ENCODE measurements around the gene APOC4. TPM values are rescaled to one million over a fixed set of nuclear protein-coding genes. Genes with fewer than 3 reads are reported as not detected.

Gene APOC4
- total RNA-seq, 3 donors from 2014 or later (not counting 1 experiment from before 2014, with no cell fraction given), result not detected

- H3K9me3 Mint-ChIP-seq, result no peaks in the 10 kb centered on the region
- no peaks in the 10 kb centered on the region for H3K27me3 ChIP-seq (ENCODE audit: control insufficient read depth, insufficient read depth, low read length)
- peaks cover 0 to 8% of the 10 kb centered on the region in 2 donors for H3K4me1 Mint-ChIP-seq
- no peak overlapping the region for H3K4me3 ChIP-seq (ENCODE audit: low read length)
- no peak for DNase-seq
- H3K27ac ChIP-seq (ENCODE audit: low read length), result no peak overlapping the region
- no peak for TF ChIP-seq CTCF (IDR thresholded peaks at IDR 0.05)
- intact Hi-C loops (cut with micrococcal nuclease), result no loop called here
- no peak overlapping the region for H3K27ac Mint-ChIP-seq
- H3K36me3 ChIP-seq (ENCODE audit: control insufficient read depth, insufficient read depth, low read length), result peaks cover 61% of the 10 kb centered on the region
- 89% methylated on average over 13 of the region's 13 CpGs for WGBS (ENCODE audit: insufficient coverage)
- no peaks in the 10 kb centered on the region for H3K4me1 ChIP-seq (ENCODE audit: control insufficient read depth, insufficient read depth, low read length)
- H3K27me3 Mint-ChIP-seq (ENCODE audit: low read depth in 2 of 2), result no peaks in the 10 kb centered on the region
- no peaks in the 10 kb centered on the region for H3K36me3 Mint-ChIP-seq
- H3K9me3 ChIP-seq (ENCODE audit: control insufficient read depth, insufficient read depth, low read length), result no peaks in the 10 kb centered on the region
- no peak overlapping the region for H3K4me3 Mint-ChIP-seq
- ATAC-seq, result no peak
Observed at GRCh38 chr19:44972802-44973201, 30.8 kb downstream of the APOC4 start.

- Mint-ChIP-seq H3K9me3 (no peaks in the 10 kb centered on the region), H3K27ac (no peak overlapping the region), H3K27me3 (ENCODE audit: low read depth in 2 of 2) (no peaks in the 10 kb centered on the region), H3K4me1 (peaks cover 0 to 5% of the 10 kb centered on the region in 2 donors), H3K36me3 (no peaks in the 10 kb centered on the region), H3K4me3 (no peak overlapping the region)
- intact Hi-C loops (cut with micrococcal nuclease), result no loop called here
- no peaks in the 10 kb centered on the region for H3K4me1 ChIP-seq (ENCODE audit: control insufficient read depth, insufficient read depth, low read length)
- TF ChIP-seq CTCF (IDR thresholded peaks at IDR 0.05), result no peak
- ATAC-seq, result no peak
- H3K27me3 ChIP-seq (ENCODE audit: control insufficient read depth, insufficient read depth, low read length), result no peaks in the 10 kb centered on the region
- no peaks in the 10 kb centered on the region for H3K9me3 ChIP-seq (ENCODE audit: control insufficient read depth, insufficient read depth, low read length)
- H3K4me3 ChIP-seq (ENCODE audit: low read length), result no peak overlapping the region
- DNase-seq, result no peak
- WGBS (ENCODE audit: insufficient coverage), result 96% methylated on average over 20 of the region's 21 CpGs
- H3K36me3 ChIP-seq (ENCODE audit: control insufficient read depth, insufficient read depth, low read length), result peaks cover 56% of the 10 kb centered on the region
- H3K27ac ChIP-seq (ENCODE audit: low read length), result no peak overlapping the region
Observed at GRCh38 chr19:44973982-44974735, 32.1 kb downstream of the APOC4 start.

GRCh38 chr19:44974857-44975256 is 32.8 kb downstream of the APOC4 start:
- no peak overlapping the region for H3K4me3 ChIP-seq (ENCODE audit: low read length)
- no peak for TF ChIP-seq CTCF (IDR thresholded peaks at IDR 0.05)
- H3K27me3 ChIP-seq (ENCODE audit: control insufficient read depth, insufficient read depth, low read length), result no peaks in the 10 kb centered on the region
- no peak for DNase-seq
- Mint-ChIP-seq H3K27me3 (ENCODE audit: low read depth in 2 of 2) (no peaks in the 10 kb centered on the region), H3K36me3 (no peaks in the 10 kb centered on the region), H3K4me1 (peaks cover 0 to 3% of the 10 kb centered on the region in 2 donors), H3K27ac (no peak overlapping the region), H3K9me3 (no peaks in the 10 kb centered on the region), H3K4me3 (no peak overlapping the region)
- no peak overlapping the region for H3K27ac ChIP-seq (ENCODE audit: low read length)
- H3K4me1 ChIP-seq (ENCODE audit: control insufficient read depth, insufficient read depth, low read length), result no peaks in the 10 kb centered on the region
- no peaks in the 10 kb centered on the region for H3K9me3 ChIP-seq (ENCODE audit: control insufficient read depth, insufficient read depth, low read length)
- 91% methylated on average over 5 of the region's 5 CpGs for WGBS (ENCODE audit: insufficient coverage)
- peaks cover 61% of the 10 kb centered on the region for H3K36me3 ChIP-seq (ENCODE audit: control insufficient read depth, insufficient read depth, low read length)
- ATAC-seq, result no peak
- intact Hi-C loops (cut with micrococcal nuclease), result no loop called here

GRCh38 chr19:44975444-44975843 is 33.4 kb downstream of the APOC4 start:
- Histone ChIP-seq H3K9me3 (ENCODE audit: control insufficient read depth, insufficient read depth, low read length) (no peaks in the 10 kb centered on the region), H3K36me3 (ENCODE audit: control insufficient read depth, insufficient read depth, low read length) (peaks cover 60% of the 10 kb centered on the region), H3K4me3 (ENCODE audit: low read length) (no peak overlapping the region), H3K4me1 (ENCODE audit: control insufficient read depth, insufficient read depth, low read length) (no peaks in the 10 kb centered on the region), H3K27me3 (ENCODE audit: control insufficient read depth, insufficient read depth, low read length) (no peaks in the 10 kb centered on the region), H3K27ac (ENCODE audit: low read length) (no peak overlapping the region)
- TF ChIP-seq CTCF (IDR thresholded peaks at IDR 0.05), result no peak
- no peak for DNase-seq
- WGBS (ENCODE audit: insufficient coverage), result 100% methylated on average over 4 of the region's 4 CpGs
- H3K4me3 Mint-ChIP-seq, result no peak overlapping the region
- H3K36me3 Mint-ChIP-seq, result no peaks in the 10 kb centered on the region
- no peak overlapping the region for H3K27ac Mint-ChIP-seq
- no peaks in the 10 kb centered on the region for H3K27me3 Mint-ChIP-seq (ENCODE audit: low read depth in 2 of 2)
- ATAC-seq, result no peak
- intact Hi-C loops (cut with micrococcal nuclease), result no loop called here
- no peaks in the 10 kb centered on the region for H3K9me3 Mint-ChIP-seq
- no peaks in the 10 kb centered on the region for H3K4me1 Mint-ChIP-seq

Data from natural killer cell (primary cell).